B cell (primary cell): ENCODE measurements around the gene ZBTB40.

Experiments used
- CTCF ChIP-seq: fragments of 200-600 bp; IDR thresholded peaks from one replicate; pipeline ENCODE4 v1.8.0; 2022; ENCODE audit warnings: antibody characterized with exemption, mild to moderate bottlenecking
- EZH2 ChIP-seq: IDR thresholded peaks from 2 replicates; pipeline ENCODE4 v1.6.1; 2012; ENCODE audit warnings: borderline replicate concordance, low read depth, mild to moderate bottlenecking, moderate library complexity, low read length; ENCODE audit not compliant: insufficient read depth, poor library complexity, severe bottlenecking

GRCh38 chr1:22516906-22517571 lies 65.4 kb downstream of the ZBTB40 start:
- TF ChIP-seq CTCF (no peak), EZH2 (no peak)
